SK-N-SH (cell line): ENCODE results near the gene TOGARAM2. TPM values are rescaled to one million over a fixed set of nuclear protein-coding genes. Genes with fewer than 3 reads are reported as not detected.

Experiments used
- CTCF ChIA-PET: fragments of 300-600, 350-600 bp; formaldehyde crosslinking; extraction: SDS; loops from one replicate; lab custom pipeline; 2021; lab: Yijun Ruan, JAX
- POLR2A ChIA-PET: fragments of 350-600 bp; sonication (Branson Sonifier 250); formaldehyde crosslinking; extraction: SDS; loops from one replicate; lab custom pipeline; 2020; ENCODE audit warnings: antibody characterized with exemption, inconsistent platforms; lab: Yijun Ruan, JAX
- DNase-seq: peaks from one replicate; pipeline ENCODE4 v3.0.0; 2012
- H2AFZ ChIP-seq: fragments of 200-600 bp; sonication (generic); 2 replicates; pipeline ENCODE4 v1.8.1; 2016; ENCODE audit warnings: antibody characterized with exemption, mild to moderate bottlenecking, low read depth
- H3F3A ChIP-seq: fragments of 200-600 bp; sonication (generic); replicated peaks from 2 replicates; pipeline ENCODE3; 2016; ENCODE audit warnings: antibody characterized with exemption, mild to moderate bottlenecking; ENCODE audit not compliant: insufficient read depth
- H3K27ac ChIP-seq, 2 experiments: fragments of 200-500 bp in 1 of 2; fragments of 200-600 bp in 1 of 2; sonication (Bioruptor generic) in 1 of 2; sonication (generic), shearing (Covaris generic) in 1 of 2; 2 replicates each; pipeline versions ENCODE4 v1.5.1 to v1.6.1; 2014 to 2016; ENCODE audit warnings: low read depth in 2 of 2, inconsistent platforms in 1 of 2, low read length in 1 of 2, mild to moderate bottlenecking in 1 of 2, mixed read lengths in 1 of 2
- H3K27me3 ChIP-seq: fragments of 200-600 bp; sonication (generic), shearing (Covaris generic); 2 replicates; pipeline ENCODE4 v1.6.1; 2016; ENCODE audit warnings: mixed run types; ENCODE audit not compliant: insufficient read depth
- H3K36me3 ChIP-seq, 2 experiments: fragments of 200-500 bp in 1 of 2; fragments of 200-600 bp in 1 of 2; sonication (Bioruptor generic) in 1 of 2; sonication (generic) in 1 of 2; replicated peaks in 1 of 2; 2 replicates each; pipeline versions ENCODE3 to v1.5.1; 2014 to 2016; ENCODE audit warnings: low read length in 1 of 2, mild to moderate bottlenecking in 1 of 2; ENCODE audit not compliant: insufficient read depth in 2 of 2, control insufficient read depth in 1 of 2
- H3K4me1 ChIP-seq, 2 experiments: fragments of 200-500 bp in 1 of 2; fragments of 200-600 bp in 1 of 2; sonication (Bioruptor generic) in 1 of 2; sonication (generic), shearing (Covaris generic) in 1 of 2; 2 replicates each; pipeline versions ENCODE4 v1.5.1 to v1.6.1; 2014 to 2016; ENCODE audit warnings: low read depth in 1 of 2, low read length in 1 of 2, mixed run types in 1 of 2; ENCODE audit not compliant: insufficient read depth in 2 of 2, control insufficient read depth in 1 of 2
- H3K4me2 ChIP-seq: fragments of 200-600 bp; sonication (generic), shearing (Covaris generic); 2 replicates; pipeline ENCODE4 v1.6.1; 2017; ENCODE audit warnings: mixed run types
- H3K4me3 ChIP-seq, 2 experiments: fragments of 200-500 bp in 1 of 2; fragments of 200-600 bp in 1 of 2; sonication (Bioruptor generic) in 1 of 2; sonication (generic), shearing (Covaris generic) in 1 of 2; 2 replicates each; pipeline versions ENCODE4 v1.5.1 to v1.8.1; 2014 to 2016; ENCODE audit warnings: low read depth in 2 of 2, inconsistent platforms in 1 of 2, low read length in 1 of 2, mild to moderate bottlenecking in 1 of 2, mixed read lengths in 1 of 2, moderate library complexity in 1 of 2
- H3K79me2 ChIP-seq: fragments of 200-600 bp; sonication (generic); 2 replicates; pipeline ENCODE4 v1.8.1; 2017; ENCODE audit warnings: mild to moderate bottlenecking; ENCODE audit not compliant: insufficient read depth
- H3K9ac ChIP-seq: fragments of 200-600 bp; sonication (generic); 2 replicates; pipeline ENCODE4 v1.6.1; 2017; ENCODE audit warnings: mixed run types
- H3K9me2 ChIP-seq: fragments of 200-600 bp; sonication (generic); 2 replicates; pipeline ENCODE4 v1.6.1; 2017; ENCODE audit warnings: mixed run types
- H3K9me3 ChIP-seq: fragments of 200-600 bp; sonication (generic); 2 replicates; pipeline ENCODE4 v1.6.1; 2017; ENCODE audit warnings: mixed run types, mild to moderate bottlenecking, moderate library complexity
- H4K20me1 ChIP-seq: fragments of 200-600 bp; sonication (generic); 2 replicates; pipeline ENCODE4 v1.6.1; 2017; ENCODE audit warnings: mild to moderate bottlenecking, mixed run types; ENCODE audit not compliant: insufficient read depth
- CTCF ChIP-seq: fragments of 200-600 bp; sonication (generic); IDR thresholded peaks from 2 replicates; pipeline ENCODE4 v1.6.1; 2017; ENCODE audit warnings: antibody characterized with exemption, mild to moderate bottlenecking, moderate library complexity
- ELF1 ChIP-seq: IDR thresholded peaks from 2 replicates; pipeline ENCODE4 v1.4.0; 2012
- JUND ChIP-seq: IDR thresholded peaks from 2 replicates; pipeline ENCODE4 v1.4.0; 2012
- MAX ChIP-seq: IDR thresholded peaks from 2 replicates; pipeline ENCODE4 v1.4.0; 2012; ENCODE audit warnings: low read depth
- NRF1 ChIP-seq: IDR thresholded peaks from 2 replicates; pipeline ENCODE4 v1.6.1; 2012; ENCODE audit warnings: low read depth, mild to moderate bottlenecking, low read length
- REST ChIP-seq: IDR thresholded peaks from 2 replicates; pipeline ENCODE4 v1.6.1; 2012; ENCODE audit warnings: mild to moderate bottlenecking, low read depth, low read length, moderate library complexity
- RFX5 ChIP-seq: IDR thresholded peaks from 2 replicates; pipeline ENCODE4 v1.6.1; 2012; ENCODE audit warnings: mild to moderate bottlenecking, improper control_type of control experiment, low read length
- RXRA ChIP-seq: IDR thresholded peaks from 2 replicates; pipeline ENCODE4 v1.4.0; 2012; ENCODE audit warnings: low read depth, mild to moderate bottlenecking, borderline replicate concordance
- SIN3A ChIP-seq: IDR thresholded peaks from 2 replicates; pipeline ENCODE4 v1.6.1; 2012; ENCODE audit warnings: low read depth, mild to moderate bottlenecking, low read length, moderate library complexity, borderline replicate concordance
- SMC3 ChIP-seq: IDR thresholded peaks from 2 replicates; pipeline ENCODE4 v1.6.1; 2012; ENCODE audit warnings: low read depth, low read length, improper control_type of control experiment
- TEAD4 ChIP-seq: IDR thresholded peaks from 2 replicates; pipeline ENCODE4 v1.4.0; 2012; ENCODE audit warnings: mild to moderate bottlenecking, borderline replicate concordance; ENCODE audit not compliant: insufficient read depth
- USF1 ChIP-seq: IDR thresholded peaks from 2 replicates; pipeline ENCODE4 v1.4.0; 2012; ENCODE audit warnings: low read depth, borderline replicate concordance
- YY1 ChIP-seq: IDR thresholded peaks from 2 replicates; pipeline ENCODE4 v1.4.0; 2012; ENCODE audit warnings: low read depth, mild to moderate bottlenecking
- WGBS: methylation state at CpG from one replicate; pipeline ENCODE4 v1.1.6; 2017; ENCODE audit warnings: low lambda C conversion rate; 5-methylcytosine and 5-hydroxymethylcytosine counted together
- polyA plus RNA-seq, 3 experiments: library from polyadenylated mRNA; depleted of rRNA; stranded (reverse); fragments of >200 nt; gene quantifications; 2 replicates each; pipeline ENCODE4 v1.2.3, GENCODE V29; 2012

Gene TOGARAM2
- polyA plus RNA-seq, 1 of the 3 experiments (the other 2 are of a cell fraction), result 0.69 TPM

- CTCF ChIA-PET, result no interaction called here
- DNase-seq, result no peak
Observed at GRCh38 chr2:29006092-29006979, 25.2 kb downstream of the TOGARAM2 start.

More at GRCh38 chr2:29006092-29006979, 25.2 kb downstream of the TOGARAM2 start:
- POLR2A ChIA-PET, result no interaction called here
- Histone ChIP-seq H3K4me3 (no peak overlapping the region), H3K9ac (no peak overlapping the region), H3K9me3 (no peaks in the 10 kb centered on the region), H4K20me1 (no peaks in the 10 kb centered on the region), H3K4me2 (no peak overlapping the region), H3K36me3 (no peaks in the 10 kb centered on the region), H3K27ac (no peak overlapping the region), H3K9me2 (no peaks in the 10 kb centered on the region), H3F3A (no peaks in the 10 kb centered on the region), H3K27me3 (no peaks in the 10 kb centered on the region), H2AFZ (no peak overlapping the region), H3K79me2 (no peaks in the 10 kb centered on the region), H3K4me1 (peaks cover 0 to 6% of the 10 kb centered on the region in 2 experiments; a peak in 1 of 4 replicates)
- TF ChIP-seq ELF1 (no peak), TEAD4 (no peak), CTCF (no peak), RFX5 (no peak), USF1 (no peak), REST (no peak), YY1 (no peak), RXRA (no peak), JUND (no peak), SMC3 (no peak), NRF1 (no peak), SIN3A (no peak), MAX (no peak)
- WGBS, result 57% methylated on average over 12 of the region's 12 CpGs
